Heart right ventricle (tissue), 16 donors: Measurements from ENCODE around the gene LIMCH1. TPM values are rescaled to one million over a fixed set of nuclear protein-coding genes. Genes with fewer than 3 reads are reported as not detected.

Source experiments
- ATAC-seq, 8 donors: fragments of 200-7000 bp; cut with Tn5 transposase; one replicate each; pipeline ENCODE4 v1.9.1; 2020; ENCODE audit warnings: mild to moderate bottlenecking in 8 of 8, moderate library complexity in 8 of 8, moderate number of reproducible peaks in 1 of 8
- DNase-seq, 2 donors: peaks; one replicate each; pipeline ENCODE4 v3.0.0-alpha.2; 2020
- H3K27ac ChIP-seq, 10 donors: fragments of 200-600 bp; sonication (generic) in 2 of 10; one replicate each; pipeline versions ENCODE4 v1.5.0 to v1.8.0; 2020 to 2022; ENCODE audit warnings: mild to moderate bottlenecking in 3 of 10
- H3K27me3 ChIP-seq, 7 donors: fragments of 200-600 bp; one replicate each; pipeline ENCODE4 v1.8.0; 2021 to 2022; ENCODE audit warnings: mild to moderate bottlenecking in 2 of 7
- H3K36me3 ChIP-seq, 9 donors: fragments of 200-600 bp; sonication (generic) in 1 of 9; one replicate each; pipeline versions ENCODE4 v1.5.0 to v1.8.0; 2020 to 2022; ENCODE audit warnings: mild to moderate bottlenecking in 2 of 9
- H3K4me1 ChIP-seq, 9 donors: fragments of 200-600 bp; sonication (generic) in 1 of 9; one replicate each; pipeline versions ENCODE4 v1.5.0 to v1.8.0; 2020 to 2022; ENCODE audit warnings: mild to moderate bottlenecking in 4 of 9
- H3K4me3 ChIP-seq, 10 donors: fragments of 200-600 bp; sonication (generic) in 2 of 10; one replicate each; pipeline versions ENCODE4 v1.5.0 to v1.8.0; 2020 to 2022; ENCODE audit warnings: mild to moderate bottlenecking in 7 of 10, moderate library complexity in 2 of 10
- H3K9me3 ChIP-seq, 11 donors: fragments of 200-600 bp in 10 of 11; sonication (generic) in 2 of 11; one replicate each; pipeline versions ENCODE4 v1.5.0 to v1.8.0; 2013 to 2022; ENCODE audit warnings: mild to moderate bottlenecking in 2 of 11, control low read depth in 1 of 11, moderate library complexity in 1 of 11
- WGBS, 2 donors: extraction: QIAGEN DNeasy Blood & Tissue Kit; methylation state at CpG; one replicate each; pipeline ENCODE4 v1.1.7; 2013; ENCODE audit warnings: inconsistent platforms in 1 of 2; 5-methylcytosine and 5-hydroxymethylcytosine counted together
- intact Hi-C, 10 donors: fragments of 100-400 bp; cut with DNase I; formaldehyde crosslinking; loops; one replicate each; pipeline versions ENCODE4 v1.11.1 to v1.14.2; 2022
- polyA plus RNA-seq, 2 donors: library from polyadenylated mRNA; stranded (reverse); fragments of 200-250 nt; gene quantifications; one replicate each; pipeline ENCODE4 v1.2.3, GENCODE V29; 2013
- total RNA-seq, 10 donors: library from RNA; stranded (reverse); fragmentation: NEBNext Ultra II Directional in 3 of 10; extraction: Animal tissue kit (Norgen Biotek cat#: 25700) in 3 of 10; gene quantifications; one replicate each; pipeline versions ENCODE4 v1.2.1 to v1.2.4, GENCODE V29; 2021 to 2023
- TF ChIP-seq, protein P1 (sequence below), 9 donors: fragments of 200-600 bp; sonication (generic) in 2 of 9; IDR thresholded peaks; one replicate each; pipeline versions ENCODE4 v1.5.0 to v1.8.0; 2021 to 2022; ENCODE audit warnings: antibody characterized with exemption in 9 of 9, mild to moderate bottlenecking in 5 of 9, moderate library complexity in 1 of 9
- donor health status: Arrhythmogenic right ventricular cardiomyopathy.
- donor health status: ischemic (EF 13 %, LVEDD 7.1; RV severe dilation, severe dysfunction).
- donor health status: healthy with polysubstance abuse.
- donor health status: DM: no; HTN: yes; CAD: no.
- donor health status: DM: no; HTN: no; CAD: no.
- donor health status: ischemic (EF 25% LVEDD 6.9; RV normal size, moderate dysfunction).
- donor health status: ischemic (EF 25% LVEDD 5.7; RV mildly dilated, moderate dysfunction).
- donor health status: healthy.
- donor health status: DM: yes; HTN: yes; CAD: no.
- donor health status: Ischemic cardiomyopathy.
- donor health status: ischemic (EF 35%, LVEDD 5.7; RV mildly dilated, moderate dysfunction).
- donor health status: nonischemic (EF 11% LVEDD 7.7; RV severe dilation, severe dysfunction).
- donor health status: DM: yes; HTN: yes; CAD: no.
- donor health status: PGD.
- donor health status: ischemic (EF 29% LVEDD 5.4; RV normal size, mild dysfunction).
- donor health status: nonischemic (EF 23%, LVEDD 6.1; RV moderate dilation, normal function).

The LIMCH1 gene
- total and polyA plus RNA-seq, 12 donors: 28.4 to 410 (median 280) TPM

DNA sequence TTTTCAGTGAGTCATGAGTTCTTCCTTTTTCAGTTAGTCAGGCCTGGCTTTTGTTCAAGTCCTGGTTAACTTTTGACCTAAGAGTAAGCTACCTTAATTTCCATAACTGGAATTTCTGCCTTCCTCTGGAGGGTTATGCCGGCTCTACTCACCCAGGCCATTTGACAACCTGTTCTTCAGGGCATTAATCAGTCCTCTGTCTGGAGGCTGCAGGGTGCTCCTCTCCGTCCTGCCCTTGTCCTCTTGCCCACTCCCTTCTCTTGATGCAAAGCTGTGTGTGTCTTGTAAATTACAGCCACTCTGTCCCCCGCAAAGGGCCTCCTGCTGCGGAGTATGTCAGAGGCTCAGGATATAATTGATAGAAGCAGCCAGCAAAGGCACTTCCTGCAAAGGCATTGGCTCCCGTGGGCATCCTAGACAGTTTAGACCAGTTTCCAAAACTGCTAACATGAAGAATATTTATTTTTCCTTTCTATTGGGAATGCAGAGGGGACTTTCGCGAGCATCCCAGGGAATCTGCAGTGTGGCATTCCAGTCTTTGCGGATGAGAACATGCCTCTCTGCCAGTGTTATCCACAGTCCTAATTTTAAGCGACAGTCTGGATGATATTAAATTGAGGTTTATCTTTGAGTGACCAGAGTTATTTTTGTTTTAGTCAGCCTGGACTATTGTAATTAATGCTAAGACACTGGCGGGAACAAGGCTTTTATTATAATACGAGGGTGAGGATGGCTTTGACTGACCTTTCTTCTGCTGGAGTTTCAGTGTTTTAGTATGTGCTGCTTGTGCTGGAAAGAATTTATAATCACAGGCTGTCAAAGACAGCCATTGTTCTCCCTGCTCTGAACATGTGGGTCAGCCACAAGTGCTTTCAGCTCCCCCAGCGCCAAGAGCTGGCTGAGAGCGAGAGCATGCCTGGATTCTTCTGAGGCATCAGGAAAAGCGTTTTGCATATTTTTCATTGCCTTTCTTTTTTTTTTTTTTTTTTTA, 74.2 kb downstream of the LIMCH1 start:
- TF ChIP-seq, protein P1, sequence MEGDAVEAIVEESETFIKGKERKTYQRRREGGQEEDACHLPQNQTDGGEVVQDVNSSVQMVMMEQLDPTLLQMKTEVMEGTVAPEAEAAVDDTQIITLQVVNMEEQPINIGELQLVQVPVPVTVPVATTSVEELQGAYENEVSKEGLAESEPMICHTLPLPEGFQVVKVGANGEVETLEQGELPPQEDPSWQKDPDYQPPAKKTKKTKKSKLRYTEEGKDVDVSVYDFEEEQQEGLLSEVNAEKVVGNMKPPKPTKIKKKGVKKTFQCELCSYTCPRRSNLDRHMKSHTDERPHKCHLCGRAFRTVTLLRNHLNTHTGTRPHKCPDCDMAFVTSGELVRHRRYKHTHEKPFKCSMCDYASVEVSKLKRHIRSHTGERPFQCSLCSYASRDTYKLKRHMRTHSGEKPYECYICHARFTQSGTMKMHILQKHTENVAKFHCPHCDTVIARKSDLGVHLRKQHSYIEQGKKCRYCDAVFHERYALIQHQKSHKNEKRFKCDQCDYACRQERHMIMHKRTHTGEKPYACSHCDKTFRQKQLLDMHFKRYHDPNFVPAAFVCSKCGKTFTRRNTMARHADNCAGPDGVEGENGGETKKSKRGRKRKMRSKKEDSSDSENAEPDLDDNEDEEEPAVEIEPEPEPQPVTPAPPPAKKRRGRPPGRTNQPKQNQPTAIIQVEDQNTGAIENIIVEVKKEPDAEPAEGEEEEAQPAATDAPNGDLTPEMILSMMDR (IDR thresholded peaks at IDR 0.05): peak in 4 of 9 donors; percentile 6 to 37 (median 22)
- peak overlapping the region; percentile 19 to 82 (median 68) for H3K27ac ChIP-seq
- peaks cover 6 to 44% (median 32%) of the 10 kb centered on the region in 9 donors for H3K4me1 ChIP-seq
- peak overlapping the region in 7 of 10 donors; percentile 0 to 39 (median 32) for H3K4me3 ChIP-seq
- no peaks in the 10 kb centered on the region for H3K9me3 ChIP-seq
- H3K36me3 ChIP-seq: peaks cover 0 to 56% (median 0%) of the 10 kb centered on the region in 9 donors
- DNase-seq: peak; percentile 64 to 66
- peak; percentile 92 to 96 (median 93) for ATAC-seq
- intact Hi-C loops: loop anchor here in 4 of 10 donors (5.0 to 10.0 kb wide), 3 partner anchors 40 to 247 kb away; partner anchors contain the start of gene LIMCH1 (in 3 of the 4)
- WGBS, 2 donors: 14 to 15% methylated on average over 14 of the region's 14 CpGs
- no peaks in the 10 kb centered on the region for H3K27me3 ChIP-seq

DNA sequence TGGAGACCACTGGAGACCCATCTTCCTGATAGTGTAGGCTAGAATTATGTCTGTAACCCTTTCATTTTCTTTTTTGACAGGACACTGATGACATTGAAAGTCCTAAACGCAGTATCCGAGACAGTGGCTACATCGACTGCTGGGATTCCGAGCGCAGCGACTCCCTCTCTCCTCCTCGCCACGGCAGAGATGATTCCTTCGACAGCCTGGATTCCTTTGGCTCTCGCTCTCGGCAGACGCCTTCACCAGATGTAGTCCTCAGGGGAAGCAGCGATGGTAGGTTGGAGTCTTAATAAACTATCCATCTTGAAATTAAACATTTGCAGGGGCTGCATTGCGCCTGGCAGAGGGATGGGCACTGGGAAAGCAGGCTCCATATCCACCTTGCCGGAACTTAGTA, 75.4 kb downstream of the LIMCH1 start:
- Histone ChIP-seq H3K36me3 (peaks cover 0 to 54% (median 0%) of the 10 kb centered on the region in 9 donors), H3K4me3 (peak overlapping the region in 8 of 10 donors; percentile 0 to 39 (median 27)), H3K9me3 (no peaks in the 10 kb centered on the region), H3K4me1 (peaks cover 6 to 44% (median 32%) of the 10 kb centered on the region in 9 donors), H3K27me3 (no peaks in the 10 kb centered on the region), H3K27ac (peak overlapping the region in 9 of 10 donors; percentile 19 to 82 (median 73))
- DNase-seq (no peak), ATAC-seq (peak in 5 of 8 donors; percentile 19 to 63 (median 47))
- TF ChIP-seq, protein P1 (IDR thresholded peaks at IDR 0.05): no peak
- intact Hi-C loops: loop anchor here in 4 of 10 donors (5.0 to 10.0 kb wide), 3 partner anchors 41 to 249 kb away; partner anchors contain the start of gene LIMCH1 (in 3 of the 4)
- WGBS, 2 donors: 33 to 40% methylated on average over 15 of the region's 15 CpGs

DNA sequence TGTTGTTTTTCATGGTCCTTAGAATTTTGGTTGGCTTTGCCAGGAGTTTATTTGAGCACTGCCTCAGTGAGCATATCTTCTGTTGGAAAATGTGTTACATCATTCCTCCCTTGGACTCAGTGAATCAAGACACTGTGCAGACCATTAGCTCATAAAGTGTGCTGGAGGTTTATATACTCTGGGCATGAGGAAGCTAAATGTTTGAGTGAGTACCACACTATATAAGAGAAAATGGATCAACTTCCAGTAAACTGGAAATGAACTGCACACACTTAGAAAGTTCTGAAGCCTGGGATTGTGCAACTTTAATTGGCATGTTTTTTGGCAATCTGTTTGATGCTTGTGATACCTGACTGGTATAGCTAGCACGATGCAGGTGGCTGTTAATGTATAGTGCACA, 75.9 kb downstream of the LIMCH1 start:
- peaks cover 0 to 54% (median 1%) of the 10 kb centered on the region in 9 donors for H3K36me3 ChIP-seq
- 45 to 48% methylated on average over 1 of the region's 1 CpG for WGBS, 2 donors
- H3K4me1 ChIP-seq: peaks cover 6 to 44% (median 32%) of the 10 kb centered on the region in 9 donors
- TF ChIP-seq, protein P1 (IDR thresholded peaks at IDR 0.05): no peak
- DNase-seq (no peak), ATAC-seq (peak in 6 of 8 donors; percentile 35 to 61 (median 46))
- no peaks in the 10 kb centered on the region for H3K9me3 ChIP-seq
- H3K4me3 ChIP-seq: peak overlapping the region in 7 of 10 donors; percentile 2 to 39 (median 32)
- intact Hi-C loops: loop anchor here in 4 of 10 donors (5.0 to 10.0 kb wide), 3 partner anchors 42 to 249 kb away; partner anchors contain the start of gene LIMCH1 (in 3 of the 4)
- H3K27me3 ChIP-seq: no peaks in the 10 kb centered on the region
- H3K27ac ChIP-seq: peak overlapping the region in 8 of 10 donors; percentile 24 to 82 (median 74)

DNA sequence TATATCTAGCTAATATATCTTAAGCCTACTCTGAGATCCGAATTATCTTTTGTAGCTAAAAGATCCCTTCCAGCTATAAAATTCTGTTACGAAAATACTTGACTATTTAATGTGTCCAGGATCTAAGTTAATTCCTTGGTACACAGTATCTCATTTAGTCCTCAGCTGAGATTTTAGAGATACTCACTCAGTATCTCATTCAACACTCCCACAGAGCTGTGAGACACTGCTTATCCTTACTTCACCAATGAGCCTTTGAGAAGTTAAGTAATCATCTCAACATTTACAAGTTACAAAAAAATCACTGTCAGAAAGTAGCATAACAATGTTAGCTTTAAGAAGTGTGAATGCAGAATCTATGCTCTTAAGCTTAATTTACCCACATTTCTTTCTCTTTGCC, 76.6 kb downstream of the LIMCH1 start:
- peaks cover 0 to 60% (median 8%) of the 10 kb centered on the region in 9 donors for H3K36me3 ChIP-seq
- H3K4me3 ChIP-seq: no peak overlapping the region
- peaks cover 6 to 44% (median 32%) of the 10 kb centered on the region in 9 donors for H3K4me1 ChIP-seq
- no peaks in the 10 kb centered on the region for H3K9me3 ChIP-seq
- DNase-seq: no peak
- intact Hi-C loops: loop anchor here in 4 of 10 donors (5.0 to 10.0 kb wide), 3 partner anchors 42 to 250 kb away; partner anchors contain the start of gene LIMCH1 (in 3 of the 4)
- WGBS, 2 donors: 87 to 89% methylated on average over 2 of the region's 2 CpGs
- TF ChIP-seq, protein P1 (IDR thresholded peaks at IDR 0.05): no peak
- H3K27me3 ChIP-seq: no peaks in the 10 kb centered on the region
- peak overlapping the region in 2 of 10 donors; percentile 64 to 80 for H3K27ac ChIP-seq
- ATAC-seq: no peak
